Measurements from ENCODE around the gene MYH14.

Gene MYH14

GRCh38 chr19:50264483-50265186 is 61.2 kb downstream of the MYH14 start:
- no peak for DNase-seq

- no peak for DNase-seq
Observed at GRCh38 chr19:50266041-50266440, 62.6 kb downstream of the MYH14 start.

GRCh38 chr19:50266896-50267295 is 63.5 kb downstream of the MYH14 start:
- DNase-seq = peak; percentile 82

GRCh38 chr19:50268041-50268440 is 64.6 kb downstream of the MYH14 start:
- DNase-seq = no peak

GRCh38 chr19:50268501-50268900 is 65.1 kb downstream of the MYH14 start:
- no peak for DNase-seq

- DNase-seq = no peak
Observed at GRCh38 chr19:50269653-50270052, 66.2 kb downstream of the MYH14 start.

- DNase-seq = no peak
Observed at GRCh38 chr19:50272263-50272897, 69.0 kb downstream of the MYH14 start.

- no peak for DNase-seq
Observed at GRCh38 chr19:50273821-50274220, 70.4 kb downstream of the MYH14 start.

GRCh38 chr19:50275577-50276368 is 72.4 kb downstream of the MYH14 start:
- no peak for DNase-seq

- DNase-seq = no peak
Observed at GRCh38 chr19:50276370-50277063, 73.1 kb downstream of the MYH14 start.

- DNase-seq = no peak
Observed at GRCh38 chr19:50277966-50278580, 74.7 kb downstream of the MYH14 start.

- no peak for DNase-seq
Observed at GRCh38 chr19:50280074-50280473, 76.7 kb downstream of the MYH14 start.

- no peak for DNase-seq
Observed at GRCh38 chr19:50280983-50281382, 77.6 kb downstream of the MYH14 start.

GRCh38 chr19:50281491-50281890 is 78.1 kb downstream of the MYH14 start:
- DNase-seq = no peak

- DNase-seq = no peak
Observed at GRCh38 chr19:50285833-50286232, 82.4 kb downstream of the MYH14 start.

- no peak for DNase-seq
Observed at GRCh38 chr19:50286443-50286842, 83.0 kb downstream of the MYH14 start.

- DNase-seq = no peak
Observed at GRCh38 chr19:50287331-50287730, 83.9 kb downstream of the MYH14 start.

- DNase-seq = no peak
Observed at GRCh38 chr19:50288954-50289353, 85.5 kb downstream of the MYH14 start.

GRCh38 chr19:50290011-50290410 is 86.6 kb downstream of the MYH14 start:
- DNase-seq = no peak

GRCh38 chr19:50290775-50291174 is 87.4 kb downstream of the MYH14 start:
- DNase-seq = no peak

- DNase-seq = no peak
Observed at GRCh38 chr19:50292216-50292827, 88.9 kb downstream of the MYH14 start.

- DNase-seq = no peak
Observed at GRCh38 chr19:50293263-50294004, 90.0 kb downstream of the MYH14 start.
